GM12892 (cell line): ENCODE results near the gene CEP41.

Source experiments
- POLR2A ChIP-seq: IDR thresholded peaks from 2 replicates; pipeline ENCODE4 v1.6.1; 2011; ENCODE audit warnings: low read depth, low read length, control low read depth
- POLR2AphosphoS5 ChIP-seq: IDR thresholded peaks from 2 replicates; pipeline ENCODE4 v1.6.1; 2011; ENCODE audit warnings: low read depth, low read length, control low read depth
- TAF1 ChIP-seq: IDR thresholded peaks from 2 replicates; pipeline ENCODE4 v1.6.1; 2011; ENCODE audit warnings: low read depth, mild to moderate bottlenecking, control low read depth, low read length, borderline replicate concordance

GRCh38 chr7:130479716-130480400 lies 39.0 kb upstream of the CEP41 start:
- no peak for TF ChIP-seq POLR2A
- no peak for TF ChIP-seq POLR2AphosphoS5
- no peak for TF ChIP-seq TAF1
